H1 (cell line): ENCODE results near the gene RNASE13. TPM values are rescaled to one million over a fixed set of nuclear protein-coding genes. Genes with fewer than 3 reads are reported as not detected.

Source experiments
- CTCF ChIA-PET: fragments of 300-600 bp; sonication (Branson Sonifier 250); formaldehyde crosslinking; loops from one replicate; lab custom pipeline; 2021; ENCODE audit not compliant: partially characterized antibody; lab: Charles Lee
- POLR2A ChIA-PET: fragments of 300-600 bp; sonication (Branson Sonifier 250); formaldehyde crosslinking; loops from one replicate; lab custom pipeline; 2021; ENCODE audit warnings: inconsistent platforms; ENCODE audit not compliant: partially characterized antibody; lab: Charles Lee
- DNase-seq, 2 experiments: peaks; one replicate each; pipeline versions ENCODE4 v3.0.0 to v3.0.0-alpha.2; 2010 to 2022; ENCODE audit warnings: low spot score in 2 of 2, low read depth in 1 of 2, mixed read lengths in 1 of 2
- FAIRE-seq: peaks from 2 replicates; lab custom pipeline; 2011; peaks lifted over from hg19 to GRCh38; lab: Jason Lieb, UNC
- H2AFZ ChIP-seq: 2 replicates; pipeline ENCODE4 v1.8.1; 2012; ENCODE audit warnings: low read length, inconsistent platforms
- H2AK5ac ChIP-seq: 2 replicates; pipeline ENCODE4 v1.6.1; 2013; ENCODE audit warnings: low read depth, low read length
- H2BK120ac ChIP-seq: replicated peaks from 2 replicates; pipeline ENCODE3; 2013; ENCODE audit warnings: low read depth, low read length, inconsistent platforms
- H2BK12ac ChIP-seq: 2 replicates; pipeline ENCODE4 v1.6.1; 2013; ENCODE audit warnings: low read depth, low read length
- H2BK15ac ChIP-seq: 2 replicates; pipeline ENCODE4 v1.6.1; 2013; ENCODE audit warnings: low read length
- H2BK20ac ChIP-seq: 2 replicates; pipeline ENCODE4 v1.6.1; 2013; ENCODE audit warnings: low read length
- H2BK5ac ChIP-seq: 2 replicates; pipeline ENCODE4 v1.6.1; 2013; ENCODE audit warnings: low read depth, low read length
- H3K14ac ChIP-seq: 2 replicates; pipeline ENCODE4 v1.6.1; 2013; ENCODE audit warnings: inconsistent platforms; ENCODE audit not compliant: insufficient read length
- H3K18ac ChIP-seq: 2 replicates; pipeline ENCODE4 v1.6.1; 2013; ENCODE audit warnings: low read length; ENCODE audit errors: extremely low read depth
- H3K23ac ChIP-seq: 2 replicates; pipeline ENCODE4 v1.6.1; 2013; ENCODE audit warnings: inconsistent platforms; ENCODE audit not compliant: insufficient read length
- H3K23me2 ChIP-seq: 2 replicates; pipeline ENCODE4 v1.6.1; 2013; ENCODE audit warnings: low read depth, low read length
- H3K27ac ChIP-seq: 2 replicates; pipeline ENCODE4 v1.6.1; 2011; ENCODE audit warnings: low read depth, low read length, inconsistent platforms
- H3K27me3 ChIP-seq, 4 experiments: replicated peaks in 1 of 4; 1 replicate in 1 of 4; 2 replicates in 3 of 4; pipeline versions ENCODE4 v1.6.1 to v1.8.1; 2011 to 2013; ENCODE audit warnings: low read length in 3 of 4, mild to moderate bottlenecking in 3 of 4, inconsistent platforms in 2 of 4, mixed read lengths in 2 of 4, moderate library complexity in 1 of 4; ENCODE audit not compliant: control insufficient read depth in 3 of 4, insufficient read depth in 3 of 4; ENCODE audit errors: extremely low read depth in 1 of 4
- H3K36me3 ChIP-seq, 4 experiments: 2 replicates each; pipeline versions ENCODE4 v1.6.1 to v1.8.1; 2011 to 2013; ENCODE audit warnings: mild to moderate bottlenecking in 4 of 4, low read length in 3 of 4, moderate library complexity in 2 of 4, control low read depth in 1 of 4, inconsistent platforms in 1 of 4; ENCODE audit not compliant: insufficient read depth in 4 of 4, control insufficient read depth in 2 of 4
- H3K4ac ChIP-seq: replicated peaks from 2 replicates; pipeline ENCODE3; 2013; ENCODE audit warnings: low read length, low read depth, mixed read lengths, inconsistent platforms; ENCODE audit not compliant: insufficient read length
- H3K4me1 ChIP-seq, 4 experiments: replicated peaks in 1 of 4; 1 replicate in 1 of 4; 2 replicates in 3 of 4; pipeline versions ENCODE4 v1.6.1 to v1.8.1; 2011 to 2013; ENCODE audit warnings: low read length in 3 of 4, inconsistent platforms in 2 of 4, mixed read lengths in 1 of 4; ENCODE audit not compliant: insufficient read depth in 4 of 4, control insufficient read depth in 3 of 4
- H3K4me2 ChIP-seq, 2 experiments: 2 replicates each; pipeline versions ENCODE4 v1.6.1 to v1.8.1; 2011 to 2013; ENCODE audit warnings: low read depth in 2 of 2, low read length in 2 of 2, control low read depth in 1 of 2, inconsistent platforms in 1 of 2, mild to moderate bottlenecking in 1 of 2; ENCODE audit not compliant: insufficient read depth in 1 of 2
- H3K4me3 ChIP-seq, 4 experiments: fragments of 200-600, 300-600 bp in 1 of 4; sonication (generic), shearing (Covaris generic), sonication (Bioruptor Twin) in 1 of 4; 2 replicates each; pipeline versions ENCODE4 v1.5.1 to v1.8.1; 2011 to 2016; ENCODE audit warnings: low read length in 4 of 4, low read depth in 3 of 4, control low read depth in 2 of 4, inconsistent platforms in 2 of 4, mild to moderate bottlenecking in 2 of 4, mixed read lengths in 1 of 4, moderate library complexity in 1 of 4; ENCODE audit not compliant: insufficient read depth in 2 of 4; ENCODE audit errors: extremely low read depth in 1 of 4
- H3K56ac ChIP-seq: replicated peaks from 2 replicates; pipeline ENCODE3; 2013; ENCODE audit warnings: low read depth, mild to moderate bottlenecking, mixed read lengths, low read length, inconsistent platforms; ENCODE audit not compliant: insufficient read length
- H3K79me1 ChIP-seq: 2 replicates; pipeline ENCODE4 v1.6.1; 2013; ENCODE audit warnings: low read depth, low read length, control low read depth
- H3K79me2 ChIP-seq, 2 experiments: 2 replicates each; pipeline versions ENCODE4 v1.6.1 to v1.8.1; 2012 to 2013; ENCODE audit warnings: low read length in 2 of 2, mild to moderate bottlenecking in 2 of 2, inconsistent platforms in 1 of 2; ENCODE audit not compliant: insufficient read depth in 2 of 2, control insufficient read depth in 1 of 2
- H3K9ac ChIP-seq, 4 experiments: replicated peaks in 1 of 4; 1 replicate in 1 of 4; 2 replicates in 3 of 4; pipeline versions ENCODE4 v1.6.1 to v1.8.1; 2011 to 2013; ENCODE audit warnings: low read depth in 3 of 4, low read length in 3 of 4, control low read depth in 2 of 4, mild to moderate bottlenecking in 2 of 4, moderate library complexity in 2 of 4, inconsistent platforms in 1 of 4; ENCODE audit errors: extremely low read depth in 1 of 4
- H3K9me3 ChIP-seq, 2 experiments: 2 replicates each; pipeline versions ENCODE4 v1.6.1 to v1.8.1; 2012 to 2013; ENCODE audit warnings: mild to moderate bottlenecking in 2 of 2, moderate library complexity in 2 of 2, control low read depth in 1 of 2, inconsistent platforms in 1 of 2, low read depth in 1 of 2, low read length in 1 of 2, mixed read lengths in 1 of 2; ENCODE audit not compliant: insufficient read depth in 2 of 2
- H4K20me1 ChIP-seq, 2 experiments: replicated peaks in 1 of 2; 2 replicates each; pipeline versions ENCODE3 to v1.8.1; 2011 to 2013; ENCODE audit warnings: inconsistent platforms in 2 of 2, low read length in 2 of 2, mild to moderate bottlenecking in 1 of 2; ENCODE audit not compliant: insufficient read depth in 2 of 2, control insufficient read depth in 1 of 2
- H4K5ac ChIP-seq: 2 replicates; pipeline ENCODE4 v1.6.1; 2013; ENCODE audit warnings: low read length, low read depth, mixed read lengths, inconsistent platforms; ENCODE audit not compliant: insufficient read length
- H4K8ac ChIP-seq: 2 replicates; pipeline ENCODE4 v1.8.0; 2013; ENCODE audit warnings: mild to moderate bottlenecking, moderate library complexity, low read length, inconsistent platforms; ENCODE audit not compliant: insufficient read depth; ENCODE audit errors: extremely low read depth
- H4K91ac ChIP-seq: replicated peaks from 2 replicates; pipeline ENCODE3; 2013; ENCODE audit warnings: low read length, mixed read lengths, inconsistent platforms; ENCODE audit not compliant: insufficient read length
- NANOG ChIP-seq: IDR thresholded peaks from 2 replicates; pipeline ENCODE4 v1.6.1; 2011; ENCODE audit warnings: low read length, low read depth, mild to moderate bottlenecking, inconsistent platforms; ENCODE audit not compliant: insufficient read depth, poor library complexity, severe bottlenecking
- RAD21 ChIP-seq, 2 experiments: IDR thresholded peaks in 1 of 2; conservative IDR thresholded peaks in 1 of 2; 2 replicates each; pipeline ENCODE4 v1.6.1; 2011; ENCODE audit warnings: low read depth in 2 of 2, low read length in 2 of 2, improper control_type of control experiment in 1 of 2, inconsistent platforms in 1 of 2, mild to moderate bottlenecking in 1 of 2, moderate library complexity in 1 of 2
- USF2 ChIP-seq: IDR thresholded peaks from 2 replicates; pipeline ENCODE4 v1.6.1; 2011; ENCODE audit warnings: low read length, improper control_type of control experiment
- YY1 ChIP-seq: IDR thresholded peaks from 2 replicates; pipeline ENCODE4 v1.6.1; 2011; ENCODE audit warnings: low read depth, mild to moderate bottlenecking, low read length
- WGBS, 2 experiments: shearing (Covaris generic) in 1 of 2; methylation state at CpG; one replicate each; pipeline versions ENCODE4 v1.1.6 to v1.1.7; 2013 to 2015; ENCODE audit warnings: low lambda C conversion rate in 2 of 2, mixed read lengths in 2 of 2, inconsistent platforms in 1 of 2, low coverage in 1 of 2, missing lambda C conversion rate in 1 of 2; ENCODE audit not compliant: insufficient replicate concordance in 2 of 2, insufficient coverage in 1 of 2, insufficient read length in 1 of 2; ENCODE audit errors: extremely low coverage in 1 of 2, missing lambda C conversion rate in 1 of 2; 5-methylcytosine and 5-hydroxymethylcytosine counted together
- polyA plus RNA-seq, 7 experiments: library from polyadenylated mRNA; depleted of rRNA in 3 of 7; stranded (reverse) in 5 of 7; unstranded in 2 of 7; fragments of >200 nt in 5 of 7; fragments of 200-250 nt in 2 of 7; gene quantifications; 1 replicate in 5 of 7; 2 replicates in 1 of 7; 4 replicates in 1 of 7; pipeline versions ENCODE4 v1.2.1 to v1.2.3, GENCODE V29; 2011 to 2013; ENCODE audit warnings: missing spikeins in 2 of 7, mixed read lengths in 2 of 7
- total RNA-seq: library from RNA; stranded (reverse); fragmentation: NEBNext Ultra II Directional; extraction: Animal tissue kit (Norgen Biotek cat#: 25700); gene quantifications from 2 replicates; pipeline ENCODE4 v1.2.1, GENCODE V29; 2021
- TF ChIP-seq, protein P1 (sequence below), 3 experiments: IDR thresholded peaks; 1 replicate in 2 of 3; 2 replicates in 1 of 3; pipeline versions ENCODE4 v1.5.1 to v1.6.1; 2011; ENCODE audit warnings: low read length in 3 of 3, mild to moderate bottlenecking in 3 of 3, inconsistent platforms in 2 of 3, low read depth in 1 of 3, moderate library complexity in 1 of 3; ENCODE audit not compliant: insufficient read depth in 1 of 3; ENCODE audit errors: control extremely low read depth in 1 of 3

Gene RNASE13
- total and polyA plus RNA-seq, 2 of the 8 experiments (the other 6 are each of a cell fraction or from before 2014, with no cell fraction given), result not detected

DNA sequence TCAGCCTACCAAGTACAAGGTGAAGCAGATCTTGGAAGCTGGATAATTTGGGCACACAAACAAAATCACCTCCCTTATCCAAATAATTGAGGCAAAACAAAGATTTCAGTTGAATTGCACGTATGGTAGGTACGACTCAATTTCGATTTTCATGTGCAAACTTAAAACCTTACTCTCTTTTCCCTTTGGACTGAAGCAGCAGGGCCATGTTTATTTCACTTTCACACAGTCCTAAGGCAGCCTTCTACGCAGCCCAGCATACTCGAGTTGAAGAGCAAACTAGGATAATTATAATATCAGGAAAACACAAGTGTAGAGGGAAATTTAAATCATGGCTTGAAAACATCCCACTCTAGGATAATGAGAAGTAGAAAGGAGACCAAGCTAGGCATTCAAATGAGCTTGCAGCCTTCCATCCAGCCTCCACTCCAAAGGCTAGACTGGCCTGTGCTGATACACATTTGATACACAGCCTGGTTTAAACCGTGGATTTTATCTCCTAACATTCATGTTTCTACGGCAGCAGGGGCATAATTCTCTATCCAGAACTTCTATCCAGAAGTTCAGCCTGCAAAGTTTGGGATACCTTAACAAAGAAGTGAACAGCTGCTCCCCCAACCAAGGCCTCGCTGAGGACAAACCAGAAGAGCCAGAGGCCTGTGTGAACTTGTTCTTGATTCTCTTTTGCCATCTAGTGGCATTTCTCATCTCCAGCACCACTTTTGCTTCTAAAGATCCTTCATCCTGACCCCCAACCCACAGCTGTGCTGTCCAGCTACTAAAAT is 5.2 kb upstream of the RNASE13 start:
- DNase-seq (peak in 1 of 2 experiments; percentile 53), FAIRE-seq (peak; percentile 87)
- Histone ChIP-seq H4K8ac (no peak overlapping the region), H3K18ac (no peak overlapping the region), H2BK120ac (no peak overlapping the region), H4K91ac (no peak overlapping the region), H3K9ac (no peak overlapping the region), H2BK12ac (peak overlapping the region; percentile 78; the same call in 1 of the 2 replicates), H3K79me2 (no peaks in the 10 kb centered on the region), H3K56ac (no peak overlapping the region), H2AK5ac (no peak overlapping the region), H4K20me1 (no peaks in the 10 kb centered on the region), H3K27me3 (peaks cover 0 to 3% (median 0%) of the 10 kb centered on the region in 4 experiments; a peak in 1 of 7 replicates), H2BK20ac (no peak overlapping the region; the same call in 1 of the 2 replicates), H2BK15ac (peak overlapping the region; percentile 66; the same call in 1 of the 2 replicates), H3K79me1 (no peaks in the 10 kb centered on the region), H3K9me3 (no peaks in the 10 kb centered on the region), H3K4ac (no peak overlapping the region), H2AFZ (peak overlapping the region; percentile 68; the same call in 1 of the 2 replicates), H3K36me3 (no peaks in the 10 kb centered on the region), H3K23ac (no peak overlapping the region), H3K4me1 (peaks cover 8 to 11% (median 10%) of the 10 kb centered on the region in 4 experiments; a peak in 6 of 7 replicates), H2BK5ac (no peak overlapping the region), H3K23me2 (peaks cover 2% of the 10 kb centered on the region; the same call in 1 of the 2 replicates), H4K5ac (no peak overlapping the region), H3K14ac (no peak overlapping the region), H3K4me2 (0 out of 4 replicates have a peak overlapping the region, but pooled peaks of 1 of the 2 experiments have one; percentile 15), H3K27ac (no peak overlapping the region), H3K4me3 (no peak overlapping the region)
- ChIA-PET POLR2A (interaction anchor here (0.9 to 4.4 kb wide), 14 partner anchors 9 to 50 kb away, joined by 3 to 36 read pairs (median 4); partner anchors contain the start of genes ARHGEF40, NDRG2 and TPPP2), CTCF (interaction anchor here (0.6 to 7.2 kb wide), 37 partner anchors 8 to 349 kb away, joined by 3 to 371 read pairs (median 6); partner anchors contain the start of genes ARHGEF40, NDRG2, RNASE8 and SLC39A2)
- WGBS, 2 experiments, result 64% methylated on average over 8 of the region's 8 CpGs; no CpG with 5 or more reads in 1 of the 2 experiments
- TF ChIP-seq, protein P1, sequence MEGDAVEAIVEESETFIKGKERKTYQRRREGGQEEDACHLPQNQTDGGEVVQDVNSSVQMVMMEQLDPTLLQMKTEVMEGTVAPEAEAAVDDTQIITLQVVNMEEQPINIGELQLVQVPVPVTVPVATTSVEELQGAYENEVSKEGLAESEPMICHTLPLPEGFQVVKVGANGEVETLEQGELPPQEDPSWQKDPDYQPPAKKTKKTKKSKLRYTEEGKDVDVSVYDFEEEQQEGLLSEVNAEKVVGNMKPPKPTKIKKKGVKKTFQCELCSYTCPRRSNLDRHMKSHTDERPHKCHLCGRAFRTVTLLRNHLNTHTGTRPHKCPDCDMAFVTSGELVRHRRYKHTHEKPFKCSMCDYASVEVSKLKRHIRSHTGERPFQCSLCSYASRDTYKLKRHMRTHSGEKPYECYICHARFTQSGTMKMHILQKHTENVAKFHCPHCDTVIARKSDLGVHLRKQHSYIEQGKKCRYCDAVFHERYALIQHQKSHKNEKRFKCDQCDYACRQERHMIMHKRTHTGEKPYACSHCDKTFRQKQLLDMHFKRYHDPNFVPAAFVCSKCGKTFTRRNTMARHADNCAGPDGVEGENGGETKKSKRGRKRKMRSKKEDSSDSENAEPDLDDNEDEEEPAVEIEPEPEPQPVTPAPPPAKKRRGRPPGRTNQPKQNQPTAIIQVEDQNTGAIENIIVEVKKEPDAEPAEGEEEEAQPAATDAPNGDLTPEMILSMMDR (IDR thresholded peaks at IDR 0.05; ENCODE audit: control extremely low read depth in 1 of 3, insufficient read depth in 1 of 3, low read depth in 1 of 3, low read length in 3 of 3), result peak in 2 of 3 experiments; percentile 68 to 83; a peak in 3 of 4 replicates
- no peak for TF ChIP-seq YY1
- TF ChIP-seq RAD21 (IDR thresholded peaks at IDR 0.05 in 1 of 2, conservative IDR thresholded peaks at IDR 0.05 in 1 of 2; ENCODE audit: low read depth in 2 of 2, low read length in 2 of 2), result peak; percentile 91
- no peak for TF ChIP-seq NANOG
- no peak for TF ChIP-seq USF2
